Activated naive CD4-positive, alpha-beta T cell treated with anti-CD3 and anti-CD28 coated beads, Interleukin-2, amount 50 U/mL, for 16 hours (primary cell): ENCODE results near the gene GRM4.

Experiments
- DNase-seq: peaks from one replicate; pipeline ENCODE4 v3.0.0-alpha.2; 2020

Gene GRM4

GRCh38 chr6:34039943-34040342 lies 105.9 kb downstream of the GRM4 start:
- no peak for DNase-seq

- no peak for DNase-seq
These were observed 108.7 kb downstream of the GRM4 start for GRCh38 chr6:34037151-34037550.

DNA sequence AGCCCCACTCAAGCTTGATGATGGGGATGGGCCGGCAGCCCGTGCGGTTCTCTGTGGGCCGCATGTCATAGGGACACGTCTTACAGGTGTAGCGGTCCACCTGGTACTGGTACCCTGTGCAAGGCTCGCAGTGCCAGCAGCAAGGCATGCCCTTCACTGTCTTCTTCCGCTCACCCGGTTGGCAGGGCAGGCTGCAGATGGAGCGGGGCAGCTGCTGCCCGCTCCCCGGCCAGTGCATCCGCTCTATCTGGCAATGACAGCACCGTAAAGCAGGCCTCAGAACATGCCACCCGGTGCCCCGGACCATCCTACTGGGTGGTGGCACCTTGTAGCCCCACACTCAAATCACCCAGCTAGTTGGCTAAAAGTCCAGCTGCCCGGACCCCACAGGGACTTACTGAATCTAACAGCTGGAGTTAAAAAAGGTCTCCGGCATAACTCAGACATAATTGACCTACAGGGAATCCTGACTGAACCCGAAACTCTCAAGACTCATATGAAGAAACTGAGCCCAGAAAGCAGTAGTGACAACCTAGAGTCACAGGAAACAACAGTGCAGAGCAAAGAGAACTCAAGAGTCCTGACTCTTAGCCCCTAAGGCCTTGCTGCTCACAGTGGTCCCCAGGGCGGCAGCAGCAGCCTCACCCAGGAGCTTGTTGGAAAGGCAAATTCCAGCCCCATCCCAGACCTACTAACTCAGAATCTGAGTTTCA lies 109.4 kb downstream of the GRM4 start:
- DNase-seq: no peak

GRCh38 chr6:34035704-34036356 lies 110.1 kb downstream of the GRM4 start:
- no peak for DNase-seq

DNA sequence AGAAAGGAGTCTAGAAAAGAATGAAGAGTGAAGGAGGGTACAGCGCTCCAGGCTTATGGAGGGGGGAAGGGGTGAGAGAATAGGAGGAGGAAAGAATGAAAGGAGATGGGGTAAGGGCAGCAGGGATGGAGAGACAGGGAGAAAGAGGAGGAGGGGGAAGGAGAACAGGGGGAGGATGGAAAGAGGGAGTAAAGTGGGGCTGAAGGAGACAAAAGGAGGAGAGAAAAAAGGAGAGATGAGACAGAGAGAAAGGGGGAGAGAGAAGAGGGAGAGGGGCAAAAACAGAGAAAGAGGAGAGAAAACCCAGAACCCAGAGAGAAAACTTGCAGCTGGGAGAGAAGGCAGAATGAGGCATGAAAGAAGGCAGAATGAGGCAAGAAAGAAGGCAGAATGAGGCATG lies 110.7 kb downstream of the GRM4 start:
- DNase-seq: no peak

- no peak for DNase-seq
These were observed 113.0 kb downstream of the GRM4 start for GRCh38 chr6:34032856-34033255.

DNA sequence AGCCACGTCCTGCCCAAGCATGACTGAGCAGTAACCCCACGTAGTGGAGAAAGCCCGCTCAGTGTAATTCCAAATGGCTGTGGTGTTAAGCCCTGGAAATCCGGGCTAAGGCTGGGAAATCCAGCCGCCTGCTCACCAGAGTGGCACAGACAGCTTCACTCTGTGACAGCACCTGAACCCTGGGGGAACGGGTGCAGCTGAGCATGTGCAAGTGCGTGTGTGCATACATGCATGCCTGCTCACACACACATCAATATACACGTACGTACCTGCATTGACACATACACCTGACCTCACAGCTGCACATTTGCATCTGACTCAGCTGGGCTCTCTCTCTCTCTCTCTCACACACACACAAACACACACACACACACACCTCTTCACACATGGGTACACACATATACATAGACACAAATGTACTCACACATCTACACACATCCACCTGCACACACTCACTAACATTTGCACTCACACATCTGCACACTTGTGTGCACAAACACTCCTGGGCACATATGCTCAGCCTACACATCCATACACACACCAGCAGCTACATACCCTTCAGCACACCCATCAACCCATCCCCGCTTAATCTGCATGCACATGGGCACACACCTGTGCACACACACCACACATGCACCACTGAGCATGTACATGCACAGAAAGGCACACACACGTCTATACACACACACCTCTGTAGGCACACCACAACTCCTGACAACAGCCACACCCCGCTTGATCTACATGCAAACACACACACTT lies 114.1 kb downstream of the GRM4 start:
- DNase-seq: no peak

GRCh38 chr6:34030831-34031624 lies 114.9 kb downstream of the GRM4 start:
- DNase-seq: no peak

DNA sequence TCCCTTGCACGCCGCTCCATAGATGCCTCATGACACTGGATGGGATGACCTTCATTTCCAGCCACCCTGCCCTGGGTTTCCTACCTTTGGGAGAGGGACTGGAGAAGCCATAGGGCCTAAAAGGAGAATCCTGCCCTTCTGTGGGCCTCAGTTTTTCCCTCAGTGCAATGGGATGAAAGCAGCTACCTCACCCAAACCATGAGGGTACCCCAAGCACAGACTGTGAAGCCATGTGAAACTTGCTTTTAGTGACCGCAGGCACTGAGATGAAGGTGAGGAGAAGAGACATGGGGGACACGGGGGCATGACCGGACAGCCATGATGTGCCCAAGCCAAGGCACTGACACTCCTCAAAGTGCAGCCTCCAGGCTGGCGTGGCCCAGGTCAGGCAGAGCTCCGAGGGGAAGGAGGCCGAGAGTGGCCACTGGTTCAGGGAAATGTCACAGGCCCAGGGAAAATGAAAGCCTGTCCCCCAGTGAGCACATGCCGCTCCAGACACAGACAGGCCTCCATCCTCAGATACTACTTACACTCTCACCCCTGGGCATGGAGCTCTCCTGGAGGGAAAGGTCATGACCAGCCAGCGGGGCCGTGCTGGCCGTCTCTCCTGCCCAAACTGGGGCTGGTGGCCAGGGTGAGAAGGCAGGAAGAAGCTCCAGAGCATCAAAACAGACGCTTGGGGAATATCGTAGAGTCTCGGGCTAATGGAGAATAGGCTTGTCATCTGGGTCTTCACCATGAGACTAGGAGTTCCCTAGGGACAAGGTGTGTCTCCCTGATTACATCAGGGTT lies 116.2 kb downstream of the GRM4 start:
- no peak for DNase-seq

GRCh38 chr6:34028691-34029360 lies 117.1 kb downstream of the GRM4 start:
- no peak for DNase-seq

DNA sequence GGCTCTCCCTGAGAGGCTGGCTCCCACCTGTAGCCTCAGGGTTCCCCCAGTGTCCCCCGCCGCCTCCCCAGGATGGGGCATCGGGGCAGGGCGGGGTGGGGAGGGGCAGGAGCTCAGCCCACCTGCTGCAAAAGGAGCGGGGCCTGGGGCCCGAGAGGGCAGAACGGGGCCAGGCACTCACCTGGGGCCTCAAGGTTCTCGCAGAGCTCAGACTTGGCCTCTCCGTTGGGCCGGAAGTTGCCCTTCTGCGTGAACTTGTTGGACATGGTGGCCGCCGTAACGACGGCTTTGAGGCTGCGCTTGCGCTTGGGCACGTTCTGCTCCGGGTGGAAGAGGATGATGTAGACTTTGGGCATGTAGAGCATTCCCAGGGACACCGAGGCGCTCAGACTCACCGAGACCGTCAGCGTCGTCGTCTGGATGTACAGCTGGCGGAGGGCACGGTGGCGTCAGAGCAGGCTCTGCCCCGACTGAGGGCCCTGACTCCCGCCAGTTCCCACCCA lies 117.9 kb downstream of the GRM4 start:
- DNase-seq: no peak

GRCh38 chr6:34027445-34027936 lies 118.4 kb downstream of the GRM4 start:
- DNase-seq: peak; percentile 70

DNA sequence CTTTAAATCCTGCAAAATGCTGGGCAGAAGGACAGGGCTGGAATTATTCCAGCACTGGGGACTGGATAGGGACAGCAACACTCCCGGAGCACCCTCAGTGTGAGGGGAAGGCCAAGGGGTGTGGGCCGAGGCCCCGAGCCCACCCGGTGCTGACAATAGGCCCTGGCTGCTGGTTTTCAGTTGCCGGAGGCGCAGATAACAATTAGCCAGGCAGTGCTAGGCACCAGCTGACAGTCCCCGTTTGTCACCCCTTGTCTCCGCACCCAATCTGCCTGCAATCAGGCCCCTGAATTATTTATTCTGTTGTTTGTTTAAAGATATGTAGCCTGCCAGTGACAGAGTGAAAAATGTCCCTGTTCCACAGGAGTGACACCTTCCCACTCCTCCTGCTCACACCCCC lies 120.0 kb downstream of the GRM4 start:
- DNase-seq: no peak

DNA sequence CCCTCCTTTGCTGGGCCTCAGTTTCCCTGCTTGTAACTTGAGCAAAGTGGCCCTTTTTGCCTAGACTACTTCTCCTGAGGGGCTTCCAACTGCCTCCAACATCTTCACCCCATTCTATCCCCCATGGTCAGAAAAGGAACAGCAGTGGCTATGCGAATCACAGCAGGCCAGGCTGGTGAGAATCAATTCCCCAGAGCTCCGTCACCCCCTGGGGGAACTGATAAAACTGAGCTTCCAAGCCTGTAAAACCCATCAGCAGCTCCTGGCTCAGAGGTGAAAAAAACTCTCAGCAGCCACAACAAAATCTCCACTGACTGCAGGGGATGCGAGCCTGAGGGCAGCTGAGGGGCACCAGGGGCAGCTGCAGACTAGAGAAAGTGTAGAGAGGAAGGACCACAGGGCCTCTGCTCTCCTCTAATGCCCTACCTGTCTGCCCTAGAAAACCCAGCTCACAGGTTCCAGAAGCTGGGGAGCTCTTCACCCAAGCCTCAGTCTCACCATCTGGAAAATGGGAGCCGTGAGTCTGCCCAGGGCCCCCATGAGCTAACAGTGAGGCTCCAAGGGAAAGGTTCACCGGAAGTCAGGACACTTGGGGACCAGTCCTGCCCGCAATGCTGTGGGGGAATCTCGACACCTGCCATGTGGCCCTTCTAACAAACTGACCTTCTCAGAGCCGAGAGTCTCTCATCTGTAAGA lies 120.6 kb downstream of the GRM4 start:
- no peak for DNase-seq

- no peak for DNase-seq
These were observed 123.0 kb downstream of the GRM4 start for GRCh38 chr6:34022873-34023255.

GRCh38 chr6:34022250-34022872 lies 123.5 kb downstream of the GRM4 start:
- DNase-seq: no peak

DNA sequence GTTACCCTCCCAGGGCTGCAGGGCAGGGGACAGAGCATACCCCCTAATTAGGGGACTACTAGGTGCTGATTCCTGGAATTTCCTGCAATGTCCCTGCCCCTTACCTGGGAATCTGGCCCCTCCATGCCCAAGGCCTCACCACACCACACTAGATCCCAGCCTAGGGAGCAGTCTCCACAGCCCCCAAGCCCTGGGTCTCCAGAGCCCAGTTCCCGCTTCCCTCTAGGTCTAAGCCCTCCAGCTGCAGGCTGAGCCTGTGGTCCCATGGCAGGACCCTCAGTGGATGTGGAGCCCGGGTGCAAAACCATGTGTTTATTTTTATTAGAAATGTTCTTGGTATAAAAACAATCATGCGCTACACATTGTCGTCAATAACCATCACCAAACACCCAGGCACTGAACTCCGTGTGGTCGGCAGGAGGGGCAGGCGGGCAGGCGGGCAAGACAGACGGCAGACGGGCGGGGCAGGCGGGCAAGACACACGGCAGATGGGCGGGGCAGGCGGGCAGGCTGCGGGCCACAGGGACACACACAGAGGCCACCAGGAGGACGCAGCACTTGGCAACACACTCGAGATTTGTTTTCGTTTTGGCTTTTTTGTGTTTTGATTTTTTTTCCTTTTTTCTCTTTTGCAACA lies 124.2 kb downstream of the GRM4 start:
- no peak for DNase-seq

DNA sequence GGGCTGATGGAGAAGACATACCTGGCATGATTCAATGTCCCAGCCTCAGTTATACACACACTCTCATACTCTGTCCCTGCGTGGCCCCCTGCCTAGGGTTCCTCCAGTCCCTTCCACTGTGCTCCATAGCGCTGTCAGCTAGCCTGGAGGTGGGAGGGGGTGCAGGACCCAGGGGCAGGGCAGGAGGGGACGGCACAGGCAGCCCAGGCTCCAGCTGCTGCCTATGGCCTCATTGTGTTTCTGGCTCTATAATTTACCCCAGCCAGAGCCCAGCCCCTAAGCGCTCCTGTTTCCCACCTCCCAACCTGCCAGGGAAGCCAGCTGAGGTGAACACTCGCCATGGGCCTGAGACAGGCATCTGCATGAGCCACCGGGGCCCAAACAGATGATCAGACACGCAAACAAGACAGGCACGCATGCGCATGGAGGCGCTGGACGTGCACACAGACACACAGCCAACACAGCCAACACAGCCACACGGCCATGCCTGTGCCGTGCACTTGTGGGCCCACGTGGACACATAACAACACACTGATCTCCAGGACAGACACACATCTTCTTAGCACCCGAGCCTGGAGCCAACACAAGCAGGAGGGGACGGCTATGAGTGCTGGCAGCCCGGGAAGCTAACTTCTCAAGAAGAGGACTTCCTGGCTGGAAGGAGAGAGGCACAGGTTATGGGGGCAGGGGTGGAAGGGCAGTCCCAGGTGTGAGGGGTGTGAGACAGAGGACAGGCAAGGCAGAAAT lies 124.9 kb downstream of the GRM4 start:
- DNase-seq: no peak

DNA sequence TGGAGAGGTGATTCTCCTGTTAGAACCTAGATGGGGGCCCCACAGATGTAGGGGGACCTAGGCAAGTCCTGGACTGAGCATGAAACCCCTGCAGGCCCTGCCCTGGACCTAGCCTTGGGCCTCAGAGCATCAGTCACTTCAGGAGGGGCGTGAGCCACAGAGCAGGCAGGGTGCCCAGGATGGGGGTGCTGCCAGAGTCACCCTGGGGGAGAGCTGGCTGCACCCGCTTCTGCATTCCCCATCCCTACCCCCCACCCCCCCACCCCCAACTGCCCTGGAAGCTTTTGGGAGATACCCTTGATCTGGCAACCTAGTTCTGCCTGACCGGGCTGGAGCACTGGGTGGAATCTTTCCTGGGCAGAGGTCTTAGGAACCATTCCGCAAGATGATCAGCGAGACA lies 125.6 kb downstream of the GRM4 start:
- no peak for DNase-seq
